ENCODE data around the gene PRKAR2A.
"Not testable (repeated sequence)": the region's sequence is repeated elsewhere in the genome, so short reads cannot be mapped to it uniquely, and the experiment has no call there.

The PRKAR2A gene

DNA sequence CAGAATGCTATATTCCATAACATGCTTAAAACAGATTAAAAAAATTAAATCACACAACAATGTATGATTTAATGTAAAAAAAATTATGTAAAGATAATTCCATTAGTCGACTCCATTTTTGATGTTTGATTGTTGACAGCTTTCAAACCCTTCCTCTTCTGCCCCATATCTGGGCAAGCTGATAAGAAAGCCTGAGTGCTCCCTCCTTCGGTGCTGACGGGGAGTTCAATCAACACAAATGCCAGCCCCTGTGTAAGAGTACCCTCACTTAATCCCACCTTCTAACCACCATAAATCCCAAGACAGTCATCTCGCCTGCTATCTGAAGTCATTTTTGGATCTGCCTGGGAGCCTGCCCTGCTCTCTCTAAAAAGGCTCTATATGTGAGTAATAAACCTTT is 70.8 kb downstream of the PRKAR2A start:
- DNase-seq (ENCODE audit: low spot score) = no peak

DNA sequence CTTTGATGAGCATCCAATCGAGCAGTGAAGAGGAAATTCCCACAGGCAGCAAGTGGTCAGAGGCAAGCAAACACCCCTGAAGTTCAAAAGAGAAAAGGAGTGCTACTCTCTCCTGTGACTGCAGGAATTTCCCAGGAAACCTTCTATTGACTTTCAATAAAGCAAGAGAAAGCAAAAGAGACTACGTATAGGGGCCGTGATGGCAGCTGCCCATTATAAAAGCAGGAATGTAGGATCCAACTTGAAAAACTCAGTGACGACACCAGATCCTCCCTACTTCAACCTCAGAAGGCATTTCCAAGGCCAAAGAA is 77.5 kb downstream of the PRKAR2A start:
- no peak for DNase-seq (ENCODE audit: low spot score)

DNA sequence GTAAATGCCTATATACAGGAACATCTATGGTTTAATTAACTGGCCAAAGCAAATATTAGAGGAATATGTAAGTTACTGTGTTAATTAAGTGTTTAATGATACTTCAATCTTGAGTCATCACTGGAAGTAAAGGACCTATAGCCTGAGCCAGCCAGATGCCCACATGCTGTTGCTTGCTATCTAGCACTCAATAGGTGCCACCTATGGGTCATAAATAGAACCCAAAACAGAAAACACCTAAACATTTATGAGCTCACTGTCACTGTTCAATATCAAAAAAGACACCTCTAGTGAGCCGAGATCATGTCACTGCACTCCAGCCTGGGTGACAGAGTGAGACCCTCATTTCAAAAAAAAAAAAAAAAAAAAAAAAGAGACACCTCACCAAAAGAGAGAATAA is 82.3 kb downstream of the PRKAR2A start:
- no peak for DNase-seq (ENCODE audit: low spot score)

DNA sequence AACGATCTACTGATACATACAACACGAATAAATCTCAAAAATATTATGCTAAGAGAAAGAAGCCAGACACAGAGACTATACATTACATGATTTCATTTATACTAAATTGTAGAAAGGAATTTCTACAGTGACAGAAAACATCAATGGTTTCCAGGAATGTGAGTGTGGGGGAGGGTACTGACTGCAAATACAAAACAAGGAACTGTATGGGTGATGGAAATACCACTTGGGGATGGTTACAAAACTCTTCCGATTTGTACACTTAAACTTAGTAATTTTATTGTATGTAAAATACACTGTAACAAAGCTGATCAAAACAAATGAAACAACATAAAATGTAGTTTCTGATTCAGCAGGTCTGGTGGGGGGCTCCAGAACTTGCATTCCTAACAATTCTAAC is 84.9 kb downstream of the PRKAR2A start:
- no peak for DNase-seq (ENCODE audit: low spot score)

DNA sequence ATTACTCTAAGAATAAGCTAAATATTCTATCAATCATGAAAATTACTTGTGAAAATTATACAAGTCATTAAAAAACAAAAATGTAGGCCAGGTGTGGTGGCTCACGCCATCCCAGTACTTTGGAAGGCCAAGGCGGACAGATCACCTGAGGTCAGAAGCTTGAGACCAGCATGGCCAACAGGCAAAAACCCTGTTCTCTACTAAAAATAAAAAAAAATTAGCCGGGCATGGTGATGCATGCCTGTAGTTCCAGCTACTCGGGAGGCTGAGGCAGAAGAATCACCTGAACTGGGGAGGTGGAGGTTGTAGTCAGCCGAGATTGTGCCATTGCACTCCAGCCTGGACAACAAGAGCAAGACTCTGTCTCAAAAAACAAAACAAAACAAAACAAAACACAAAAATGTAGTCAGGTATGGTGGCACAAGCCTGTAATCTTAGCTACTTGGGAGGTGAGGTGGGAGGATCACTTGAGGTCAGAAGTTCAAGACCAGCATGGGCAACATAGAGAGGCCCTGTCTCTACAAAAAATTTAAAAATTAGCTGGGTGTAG is 87.6 kb downstream of the PRKAR2A start:
- not testable (repeated sequence) for DNase-seq (ENCODE audit: low spot score)

DNA sequence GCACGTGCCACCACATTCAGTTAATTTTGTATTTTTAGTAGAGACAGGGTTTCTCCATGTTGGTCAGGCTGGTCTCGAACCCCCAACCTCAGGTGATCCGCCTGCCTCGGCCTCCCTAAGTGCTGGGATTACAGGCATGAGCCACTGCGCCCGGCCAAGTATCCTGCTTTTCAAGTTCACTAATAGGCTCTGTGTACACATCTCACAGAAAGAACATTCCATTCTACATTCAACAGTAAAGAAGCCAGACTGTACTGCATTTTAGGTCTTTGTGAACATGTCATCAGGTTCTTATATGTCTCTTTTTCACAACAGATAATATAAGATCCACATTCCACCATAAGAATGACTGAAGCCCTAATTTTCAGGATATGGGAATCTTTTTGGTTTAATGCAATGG is 88.1 kb downstream of the PRKAR2A start:
- DNase-seq (ENCODE audit: low spot score) = not testable (repeated sequence)

DNA sequence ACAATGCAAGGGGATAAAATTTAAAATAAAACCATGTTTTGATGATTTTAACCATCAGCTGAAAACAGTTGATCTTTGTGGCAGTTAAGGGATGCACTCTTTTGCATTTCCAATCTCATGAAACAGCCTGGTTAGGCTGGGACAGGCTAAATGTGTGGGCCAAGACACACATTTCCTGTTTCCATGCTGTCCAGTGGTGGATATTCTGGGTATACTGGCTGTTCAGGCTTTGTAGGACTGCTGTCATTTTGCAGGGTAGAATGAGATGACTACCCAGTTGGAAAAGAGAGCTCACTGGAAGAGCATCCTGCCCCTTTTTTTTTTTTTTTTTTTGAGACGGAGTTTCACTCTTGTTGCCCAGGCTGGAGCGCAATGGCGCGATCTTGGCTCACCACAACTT is 88.6 kb downstream of the PRKAR2A start:
- DNase-seq (ENCODE audit: low spot score) = no peak

DNA sequence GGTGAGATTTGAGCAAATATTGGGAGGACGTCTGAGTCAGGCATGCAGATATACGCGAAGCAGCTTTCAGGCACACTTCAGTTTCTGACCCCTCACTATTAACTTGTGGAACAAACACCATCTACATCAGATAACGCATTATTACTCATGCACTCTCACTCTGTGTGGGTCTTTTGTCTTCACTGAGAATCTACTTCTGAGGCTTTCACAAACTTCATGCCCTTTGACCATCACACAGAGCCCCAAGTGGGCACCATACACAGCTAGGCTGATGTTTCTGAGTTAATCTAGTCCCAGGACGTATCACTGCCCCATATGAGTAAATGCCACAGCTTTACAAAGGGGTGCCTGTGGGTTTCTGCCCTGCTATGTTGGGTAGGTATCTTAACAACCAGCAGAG is 91.0 kb downstream of the PRKAR2A start:
- no peak for DNase-seq (ENCODE audit: low spot score)

DNA sequence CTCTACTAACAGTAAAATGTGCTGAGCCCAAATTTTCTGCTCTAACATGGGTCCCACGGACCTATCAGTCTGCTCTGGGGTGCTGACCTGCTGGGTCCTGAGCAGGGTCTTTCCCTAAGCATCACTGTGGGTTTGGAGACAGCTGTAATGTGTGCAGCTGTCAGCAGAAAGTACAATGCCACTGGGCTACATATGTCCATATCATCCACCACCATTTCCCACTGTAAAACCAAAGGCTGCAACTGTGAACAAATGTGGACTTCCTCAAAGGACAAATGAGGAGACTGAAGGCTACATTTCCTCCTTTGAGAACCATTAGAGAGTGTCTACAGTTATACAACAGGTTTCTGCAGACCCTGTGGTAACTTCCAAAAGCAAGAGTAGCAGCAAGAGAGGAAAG is 96.8 kb downstream of the PRKAR2A start:
- no peak for DNase-seq (ENCODE audit: low spot score)

DNA sequence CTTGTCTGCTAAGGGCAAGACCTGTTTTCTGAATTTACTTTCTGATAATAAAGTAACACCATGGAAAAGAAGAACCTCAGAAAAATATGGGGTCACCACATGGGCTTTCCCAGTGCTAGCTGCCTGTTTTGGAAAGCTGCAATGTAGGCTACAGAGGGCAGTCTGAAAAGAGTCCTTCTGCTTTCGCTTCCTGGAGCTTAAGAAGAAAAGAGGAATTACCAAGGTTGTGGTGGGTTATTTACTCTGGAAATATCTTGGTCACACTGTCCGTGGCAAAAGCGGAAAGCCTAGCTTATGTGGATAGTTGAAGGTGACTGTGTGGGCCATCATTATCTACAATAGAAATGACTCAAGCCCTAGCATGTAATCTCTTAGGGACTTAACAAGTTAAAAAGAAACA is 98.9 kb downstream of the PRKAR2A start:
- no peak for DNase-seq (ENCODE audit: low spot score)

DNA sequence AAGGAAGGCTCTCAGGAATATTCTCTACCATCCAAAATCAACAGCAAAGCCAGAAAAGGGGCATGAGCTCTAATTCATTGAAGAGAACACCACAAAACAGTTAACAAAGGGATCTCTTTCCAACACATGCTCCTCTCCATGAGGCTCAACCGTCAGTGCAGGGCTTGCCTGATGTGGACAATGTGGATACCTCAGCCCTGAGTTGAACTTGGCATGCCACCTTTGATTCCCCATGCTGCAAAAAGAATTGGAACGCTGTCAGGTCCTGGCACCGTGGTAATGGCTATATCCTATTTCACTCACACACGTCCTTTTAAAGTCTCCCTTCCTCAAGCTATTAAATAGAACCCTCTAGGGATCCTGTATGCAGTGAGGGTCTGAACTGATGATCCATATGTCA is 100.0 kb downstream of the PRKAR2A start:
- no peak for DNase-seq (ENCODE audit: low spot score)

DNA sequence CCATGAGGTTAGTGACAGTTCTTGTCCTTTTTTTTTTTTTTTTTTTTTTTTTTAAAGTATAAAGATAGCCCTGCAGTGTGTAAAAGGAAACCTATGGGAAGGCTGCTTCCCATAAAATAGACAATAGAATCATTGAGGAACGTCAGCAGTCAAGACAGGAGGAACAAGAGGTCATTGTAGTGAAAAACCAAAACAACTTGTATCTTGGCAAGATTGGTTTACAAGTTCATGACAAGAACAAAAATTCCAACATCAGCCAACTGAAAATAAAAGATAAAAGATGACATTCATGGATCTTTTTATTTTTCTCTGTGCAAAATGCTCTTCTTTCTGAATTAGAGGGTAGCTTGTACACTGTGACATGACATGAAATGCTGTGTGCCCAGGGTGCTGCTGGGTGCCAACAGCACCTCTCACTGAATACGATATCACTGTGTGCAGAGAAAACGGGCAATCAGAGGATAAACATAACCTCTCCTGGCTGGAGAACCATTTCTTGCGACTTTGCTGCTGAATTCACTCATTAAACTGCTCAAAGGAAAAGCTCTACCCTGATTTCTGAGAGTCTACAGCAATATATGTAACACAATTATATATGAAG is 100.6 kb downstream of the PRKAR2A start:
- DNase-seq (ENCODE audit: low spot score) = no peak

DNA sequence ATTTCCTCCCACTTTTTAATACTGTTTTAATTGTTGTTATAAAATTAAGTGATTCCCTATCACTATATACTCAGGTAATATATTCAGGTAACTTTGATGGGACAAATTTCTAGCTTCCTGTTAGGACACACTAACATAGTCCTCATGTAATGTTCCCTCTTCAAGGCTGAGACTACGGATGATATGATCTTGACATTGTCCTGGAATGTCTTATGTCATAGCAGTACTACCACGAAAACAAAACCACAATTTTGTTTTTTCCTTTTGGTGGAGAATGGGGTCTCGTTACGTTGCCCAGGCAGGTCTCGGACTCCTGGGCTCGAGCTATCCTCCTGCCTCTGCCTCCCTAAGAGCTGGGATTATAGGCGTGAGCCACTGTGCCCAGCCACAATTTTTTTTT is 103.9 kb downstream of the PRKAR2A start:
- DNase-seq (ENCODE audit: low spot score) = no peak

DNA sequence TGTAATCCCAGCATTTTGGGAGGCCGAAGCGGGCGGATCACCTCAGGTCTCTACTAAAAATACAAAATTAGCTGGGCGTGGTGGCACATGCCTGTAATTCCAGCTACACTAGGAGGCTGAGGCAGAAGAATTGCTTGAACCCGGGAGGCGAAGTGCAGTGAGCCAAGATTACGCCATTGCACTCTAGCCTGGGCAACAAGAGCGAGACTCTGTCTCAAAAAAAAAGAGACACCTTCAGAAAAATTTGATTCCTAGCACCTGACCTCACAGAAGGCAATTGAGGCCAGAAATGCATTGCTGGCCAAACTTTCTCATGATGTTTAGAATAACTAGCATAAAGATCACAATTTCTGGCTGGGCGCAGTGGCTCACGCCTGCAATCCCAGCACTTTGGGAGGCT is 106.4 kb downstream of the PRKAR2A start:
- DNase-seq (ENCODE audit: low spot score) = not testable (repeated sequence)

DNA sequence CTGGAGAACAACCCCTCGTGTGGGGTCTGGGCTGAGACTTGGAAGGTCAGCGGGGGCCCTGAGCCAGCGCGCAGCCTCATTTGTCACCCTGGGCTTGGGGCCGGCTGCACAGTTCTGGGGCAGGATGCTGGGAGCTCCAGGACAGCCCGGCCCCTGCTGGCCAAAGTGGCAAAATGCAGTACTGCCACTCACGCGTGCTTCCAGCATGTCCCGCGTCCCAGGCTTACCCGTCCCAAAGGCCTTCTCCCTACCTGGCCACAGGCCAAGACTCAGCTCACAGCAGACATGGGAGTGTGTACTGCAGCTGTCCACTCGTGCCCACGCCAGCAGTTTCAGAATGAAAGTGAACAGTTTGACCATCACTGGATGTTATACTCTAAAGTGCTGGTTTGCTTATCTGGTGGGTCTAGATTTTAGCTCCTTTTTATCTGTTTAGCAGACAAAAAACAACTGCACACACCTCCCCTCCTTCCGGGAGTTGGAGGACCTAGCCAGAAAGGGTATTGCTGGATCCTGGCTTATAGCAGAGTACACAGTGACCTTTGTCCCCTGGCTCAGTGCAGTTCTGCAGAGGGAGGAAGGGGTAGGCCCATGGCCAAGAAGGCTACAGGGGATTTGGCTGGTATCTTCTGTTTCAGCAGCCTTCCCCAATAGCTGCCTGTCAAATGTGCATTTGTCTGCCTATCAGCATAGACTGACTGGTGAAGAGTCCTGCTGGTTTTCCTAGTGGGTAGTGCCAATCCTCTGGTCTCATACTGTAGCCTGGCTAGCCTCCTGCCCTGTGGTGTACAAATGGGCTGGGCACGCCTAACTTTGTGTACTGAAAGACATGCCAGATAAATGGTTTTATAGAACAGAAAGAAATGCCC is 107.5 kb downstream of the PRKAR2A start:
- peak; percentile 96 for DNase-seq (ENCODE audit: low spot score)

DNA sequence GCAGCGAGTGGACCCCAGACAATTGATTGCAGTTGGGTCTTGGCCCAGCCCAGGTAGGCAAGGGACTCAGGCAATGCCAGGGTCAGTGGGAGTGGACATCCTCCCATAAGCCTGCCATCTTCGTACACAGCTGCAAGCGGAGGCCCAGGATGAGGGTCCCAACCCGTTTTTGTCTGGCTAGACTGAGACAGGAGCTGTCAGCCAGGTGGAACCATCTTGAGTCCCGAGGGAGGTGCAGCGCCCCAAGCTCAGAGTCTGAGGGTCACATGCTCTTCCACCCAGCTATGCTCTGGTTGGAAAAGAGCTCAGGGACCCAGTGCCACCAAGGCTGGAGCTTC is 108.1 kb downstream of the PRKAR2A start:
- DNase-seq (ENCODE audit: low spot score) = no peak

DNA sequence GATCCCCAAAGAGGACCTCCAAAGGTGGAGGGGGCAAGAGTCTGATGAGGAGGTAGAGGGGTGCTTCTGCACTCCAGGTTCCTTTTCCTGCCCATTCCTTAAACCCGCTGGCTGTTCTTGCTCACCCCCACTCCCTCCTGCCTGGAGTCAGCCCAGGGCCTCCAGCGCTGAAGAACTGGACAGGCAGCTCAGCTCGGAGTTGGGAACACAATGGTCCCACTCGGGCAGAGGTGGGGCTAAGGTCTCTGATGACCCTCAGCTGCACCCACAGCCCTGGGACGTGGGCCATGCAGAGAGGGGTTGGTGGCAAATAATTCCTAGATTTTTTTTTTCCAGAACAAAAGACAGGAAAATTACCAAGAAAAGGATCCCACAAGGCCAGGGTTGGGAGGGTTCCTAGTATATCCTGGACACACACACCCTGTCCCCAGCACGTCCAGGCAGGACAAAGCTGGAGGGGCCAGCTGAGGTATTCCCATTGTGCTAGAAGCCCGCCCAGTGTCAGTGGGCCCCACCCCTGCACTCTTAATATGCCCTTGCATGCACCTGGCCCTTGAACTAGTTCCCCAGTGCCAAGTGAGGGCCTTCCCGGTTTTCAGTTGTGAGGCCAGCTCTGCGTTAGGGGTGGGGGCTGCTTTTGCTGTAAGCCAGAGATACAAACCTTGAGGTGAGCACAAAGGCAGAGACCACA is 108.6 kb downstream of the PRKAR2A start:
- no peak for DNase-seq (ENCODE audit: low spot score)

DNA sequence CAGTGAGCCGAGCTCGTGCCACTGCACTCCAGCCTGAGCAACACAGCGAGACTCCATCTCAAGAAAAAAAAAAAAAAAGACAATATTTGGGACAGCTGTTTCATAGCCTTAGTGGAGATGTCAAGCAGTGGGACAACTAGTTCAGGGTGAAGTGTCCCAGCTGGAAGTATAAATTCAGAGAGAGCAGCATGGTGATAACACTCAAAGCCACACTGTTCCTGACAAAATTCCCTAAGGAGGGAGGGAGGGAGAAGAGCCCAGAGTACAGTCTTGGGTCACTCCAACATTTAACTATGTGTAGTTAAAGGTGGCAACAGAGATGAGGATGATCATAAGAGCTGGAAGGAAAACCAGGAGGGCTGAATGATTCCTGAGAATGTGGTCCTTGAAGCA is 109.5 kb downstream of the PRKAR2A start:
- DNase-seq (ENCODE audit: low spot score) = no peak

DNA sequence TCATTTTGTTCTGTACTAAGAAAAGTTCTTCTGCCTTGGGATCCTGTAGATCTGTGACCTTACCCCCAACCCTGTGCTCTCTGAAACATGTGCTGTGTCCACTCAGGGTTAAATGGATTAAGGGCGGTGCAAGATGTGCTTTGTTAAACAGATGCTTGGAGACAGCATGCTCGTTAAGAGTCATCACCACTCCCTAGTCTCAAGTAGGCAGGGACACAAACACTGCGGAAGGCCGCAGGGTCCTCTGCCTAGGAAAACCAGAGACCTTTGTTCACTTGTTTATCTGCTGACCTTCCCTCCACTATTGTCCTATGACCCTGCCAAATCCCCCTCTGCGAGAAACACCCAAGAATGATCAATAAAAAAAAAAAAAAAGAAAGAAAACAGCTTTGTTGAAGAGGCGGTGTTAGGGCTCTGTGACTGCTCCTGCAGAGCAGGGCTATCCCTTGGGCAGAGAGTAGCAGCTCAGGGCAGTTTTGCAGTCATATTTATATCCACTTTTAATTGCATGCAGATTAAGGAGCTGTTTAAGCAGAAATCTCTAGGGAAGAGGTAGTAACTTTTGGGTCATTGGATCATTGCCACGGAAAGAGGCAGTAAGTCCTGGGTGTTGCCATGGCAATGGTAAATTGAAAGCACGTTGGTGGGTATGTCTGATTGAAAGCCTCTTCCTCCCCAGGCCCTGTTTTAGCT is 112.5 kb downstream of the PRKAR2A start:
- DNase-seq (ENCODE audit: low spot score) = not testable (repeated sequence)

DNA sequence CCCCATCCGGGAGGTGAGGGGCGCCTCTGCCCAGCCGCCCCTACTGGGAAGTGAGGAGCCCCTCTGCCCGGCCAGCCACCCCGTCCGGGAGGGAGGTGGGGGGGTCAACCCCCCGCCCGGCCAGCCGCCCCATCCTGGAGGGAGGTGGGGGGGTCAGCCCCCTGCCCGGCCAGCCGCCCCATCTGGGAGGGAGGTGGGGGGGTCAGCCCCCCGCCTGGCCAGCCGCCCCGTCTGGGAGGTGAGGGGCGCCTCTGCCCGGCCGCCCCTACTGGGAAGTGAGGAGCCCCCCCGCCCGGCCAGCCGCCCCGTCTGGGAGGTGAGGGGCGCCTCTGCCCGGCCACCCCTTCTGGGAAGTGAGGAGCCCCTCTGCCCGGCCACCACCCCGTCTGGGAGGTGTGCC is 113.1 kb downstream of the PRKAR2A start:
- DNase-seq (ENCODE audit: low spot score) = not testable (repeated sequence)

DNA sequence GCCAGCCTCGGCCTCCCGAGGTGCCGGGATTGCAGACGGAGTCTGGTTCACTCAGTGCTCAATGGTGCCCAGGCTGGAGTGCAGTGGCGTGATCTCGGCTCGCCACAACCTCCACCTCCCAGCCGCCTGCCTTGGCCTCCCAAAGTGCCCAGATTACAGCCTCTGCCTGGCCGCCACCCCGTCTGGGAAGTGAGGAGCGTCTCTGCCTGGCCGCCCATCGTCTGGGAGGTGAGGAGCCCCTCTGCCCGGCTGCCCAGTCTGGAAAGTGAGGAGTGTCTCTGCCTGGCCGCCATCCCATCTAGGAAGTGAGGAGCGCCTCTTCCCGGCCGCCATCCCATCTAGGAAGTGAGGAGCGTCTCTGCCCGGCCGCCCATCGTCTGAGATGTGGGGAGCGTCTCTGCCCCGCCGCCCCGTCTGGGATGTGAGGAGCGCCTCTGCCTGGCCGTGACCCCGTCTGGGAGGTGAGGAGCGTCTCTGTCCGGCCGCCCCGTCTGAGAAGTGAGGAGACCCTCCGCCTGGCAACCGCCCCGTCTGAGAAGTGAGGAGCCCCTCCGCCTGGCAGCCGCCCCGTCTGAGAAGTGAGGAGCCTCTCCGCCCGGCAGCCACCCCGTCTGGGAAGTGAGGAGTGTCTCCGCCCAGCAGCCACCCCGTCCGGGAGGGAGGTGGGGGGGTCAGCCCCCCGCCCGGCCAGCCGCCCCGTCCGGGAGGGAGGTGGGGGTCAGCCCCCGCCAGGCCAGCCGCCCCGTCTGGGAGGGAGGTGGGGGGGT is 113.7 kb downstream of the PRKAR2A start:
- not testable (repeated sequence) for DNase-seq (ENCODE audit: low spot score)

DNA sequence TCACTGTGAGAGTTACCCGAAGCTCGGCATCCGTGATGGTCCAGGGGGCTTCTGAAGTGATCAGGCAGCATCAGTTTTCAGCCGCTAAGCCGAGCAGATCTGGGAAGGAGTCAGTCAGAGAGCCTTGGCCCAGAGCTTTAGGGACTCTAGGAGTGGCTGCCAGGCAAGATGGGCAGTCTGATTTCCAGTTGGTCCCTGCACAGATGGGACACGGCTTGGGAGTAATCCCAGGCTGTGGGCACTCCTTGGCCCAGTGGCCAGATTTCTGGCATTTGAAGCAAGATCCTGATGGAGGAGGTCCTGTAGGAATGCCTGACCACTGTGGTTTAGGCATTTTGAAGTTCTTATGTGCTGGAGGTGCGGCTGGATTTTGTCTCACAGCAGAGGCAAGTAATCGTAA is 120.2 kb downstream of the PRKAR2A start:
- no peak for DNase-seq (ENCODE audit: low spot score)
